GM21526 (cell line): ENCODE results near the gene CNTN2.

Source experiments
- ATAC-seq: cut with Tn5 transposase; IDR thresholded peaks from one replicate; pipeline ENCODE4 v1.9.1; 2021; ENCODE audit warnings: moderate library complexity; ENCODE audit not compliant: unreplicated experiment, low FRiP score

Gene CNTN2, protein sequence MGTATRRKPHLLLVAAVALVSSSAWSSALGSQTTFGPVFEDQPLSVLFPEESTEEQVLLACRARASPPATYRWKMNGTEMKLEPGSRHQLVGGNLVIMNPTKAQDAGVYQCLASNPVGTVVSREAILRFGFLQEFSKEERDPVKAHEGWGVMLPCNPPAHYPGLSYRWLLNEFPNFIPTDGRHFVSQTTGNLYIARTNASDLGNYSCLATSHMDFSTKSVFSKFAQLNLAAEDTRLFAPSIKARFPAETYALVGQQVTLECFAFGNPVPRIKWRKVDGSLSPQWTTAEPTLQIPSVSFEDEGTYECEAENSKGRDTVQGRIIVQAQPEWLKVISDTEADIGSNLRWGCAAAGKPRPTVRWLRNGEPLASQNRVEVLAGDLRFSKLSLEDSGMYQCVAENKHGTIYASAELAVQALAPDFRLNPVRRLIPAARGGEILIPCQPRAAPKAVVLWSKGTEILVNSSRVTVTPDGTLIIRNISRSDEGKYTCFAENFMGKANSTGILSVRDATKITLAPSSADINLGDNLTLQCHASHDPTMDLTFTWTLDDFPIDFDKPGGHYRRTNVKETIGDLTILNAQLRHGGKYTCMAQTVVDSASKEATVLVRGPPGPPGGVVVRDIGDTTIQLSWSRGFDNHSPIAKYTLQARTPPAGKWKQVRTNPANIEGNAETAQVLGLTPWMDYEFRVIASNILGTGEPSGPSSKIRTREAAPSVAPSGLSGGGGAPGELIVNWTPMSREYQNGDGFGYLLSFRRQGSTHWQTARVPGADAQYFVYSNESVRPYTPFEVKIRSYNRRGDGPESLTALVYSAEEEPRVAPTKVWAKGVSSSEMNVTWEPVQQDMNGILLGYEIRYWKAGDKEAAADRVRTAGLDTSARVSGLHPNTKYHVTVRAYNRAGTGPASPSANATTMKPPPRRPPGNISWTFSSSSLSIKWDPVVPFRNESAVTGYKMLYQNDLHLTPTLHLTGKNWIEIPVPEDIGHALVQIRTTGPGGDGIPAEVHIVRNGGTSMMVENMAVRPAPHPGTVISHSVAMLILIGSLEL

DNA sequence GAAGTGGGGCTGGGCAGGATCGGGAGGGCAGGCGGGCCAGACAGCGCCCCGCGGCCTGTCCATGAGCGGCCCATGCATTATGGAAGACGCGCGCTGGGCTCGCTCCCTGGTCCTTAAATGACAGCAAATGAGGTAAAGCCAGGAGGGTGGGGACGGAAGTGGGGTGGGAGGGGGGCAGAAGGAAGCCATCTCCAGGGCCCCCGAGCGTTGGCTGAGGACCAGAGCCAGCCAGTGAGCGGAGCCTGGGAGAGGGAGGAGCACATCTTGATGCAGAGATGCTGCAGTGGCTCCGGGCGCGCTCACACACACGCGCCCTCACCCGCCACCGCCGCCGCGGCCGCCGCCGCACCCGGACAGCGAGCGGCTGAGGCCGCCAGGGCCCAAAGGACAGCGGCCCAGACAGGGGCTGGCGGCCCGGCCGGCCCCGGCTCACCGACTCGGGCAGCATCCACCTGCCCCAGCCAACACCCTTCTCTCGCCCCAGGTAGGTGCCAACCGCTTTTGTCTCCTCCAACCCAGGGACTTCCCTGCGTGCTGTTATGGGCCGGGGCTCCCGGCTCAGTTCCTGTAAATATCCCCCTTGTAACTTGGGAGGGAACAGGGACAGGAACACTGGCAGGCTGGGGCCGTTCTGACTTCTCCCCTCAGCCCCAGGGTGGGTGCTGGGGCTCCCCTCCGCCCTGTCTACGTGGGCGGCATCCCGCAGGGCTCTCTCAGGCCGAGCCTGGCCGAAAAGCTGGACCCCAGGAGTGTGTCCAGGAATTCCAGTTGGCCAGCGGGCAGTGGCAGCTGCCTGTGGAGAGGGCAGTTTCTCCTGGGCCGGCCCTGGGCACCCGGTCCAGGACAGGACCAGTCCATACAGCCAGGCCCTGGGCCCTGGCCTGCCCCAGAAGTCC is at the start of gene CNTN2:
TSS of gene CNTN2 (plus strand) at position 302 of the 896 bp plus-strand sequence. CDS start 9,974 bp downstream, outside the sequence.
- no peak for ATAC-seq

DNA sequence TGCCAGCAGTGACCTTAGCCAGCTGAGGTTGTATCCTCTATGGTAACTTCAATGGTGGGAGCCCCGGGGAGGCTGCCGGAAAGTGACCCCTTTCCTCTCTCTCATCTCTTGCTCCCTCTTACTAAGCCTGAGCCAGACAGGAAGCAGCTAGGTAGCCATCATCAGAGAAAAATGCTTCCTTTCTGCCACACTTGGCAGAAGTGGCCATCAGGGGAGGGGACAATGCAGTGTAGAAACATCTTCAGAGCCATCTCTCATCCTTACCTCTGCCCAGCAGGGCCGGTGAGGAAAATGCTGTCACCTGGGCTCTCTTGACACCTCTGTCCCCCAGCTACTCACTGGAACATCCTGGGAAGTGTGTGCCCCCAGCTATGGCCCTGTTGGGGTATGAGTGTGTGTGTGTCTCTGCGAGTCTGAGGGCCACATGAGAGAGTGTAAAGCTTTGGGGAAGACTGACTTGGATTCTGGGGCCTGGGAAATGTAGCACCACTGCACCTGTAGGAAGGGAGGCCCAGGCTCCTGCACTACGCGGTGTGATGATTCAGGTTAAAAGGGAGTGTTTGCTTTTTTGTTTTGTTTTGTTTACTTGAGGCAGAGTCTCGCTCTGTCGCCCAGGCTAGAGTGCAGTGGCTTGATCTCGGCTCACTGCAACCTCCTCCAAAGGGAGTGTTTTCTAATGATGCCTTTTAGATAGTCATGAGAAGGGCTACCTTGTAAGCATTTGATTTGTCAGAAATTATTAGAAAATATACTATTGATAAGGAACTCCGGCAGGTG is 48.7 kb upstream of the CNTN2 start:
- ATAC-seq, result no peak

DNA sequence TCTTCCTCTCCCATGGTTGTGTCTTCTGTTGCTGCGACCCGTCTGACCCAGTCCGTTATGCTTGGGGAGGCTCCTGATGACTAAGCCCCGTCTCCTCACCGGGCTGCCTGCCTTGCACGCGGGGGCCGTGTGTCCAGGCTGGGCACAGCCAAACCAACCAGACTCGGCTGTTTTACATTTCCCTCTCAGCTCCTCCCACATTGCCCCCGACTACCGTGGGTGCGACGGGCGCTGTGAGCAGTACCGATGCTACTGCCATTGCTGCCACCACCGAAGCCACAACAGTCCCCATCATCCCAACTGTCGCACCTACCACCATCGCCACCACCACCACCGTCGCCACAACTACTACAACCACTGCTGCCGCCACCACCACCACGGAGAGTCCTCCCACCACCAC is 46.0 kb upstream of the CNTN2 start:
- no peak for ATAC-seq

DNA sequence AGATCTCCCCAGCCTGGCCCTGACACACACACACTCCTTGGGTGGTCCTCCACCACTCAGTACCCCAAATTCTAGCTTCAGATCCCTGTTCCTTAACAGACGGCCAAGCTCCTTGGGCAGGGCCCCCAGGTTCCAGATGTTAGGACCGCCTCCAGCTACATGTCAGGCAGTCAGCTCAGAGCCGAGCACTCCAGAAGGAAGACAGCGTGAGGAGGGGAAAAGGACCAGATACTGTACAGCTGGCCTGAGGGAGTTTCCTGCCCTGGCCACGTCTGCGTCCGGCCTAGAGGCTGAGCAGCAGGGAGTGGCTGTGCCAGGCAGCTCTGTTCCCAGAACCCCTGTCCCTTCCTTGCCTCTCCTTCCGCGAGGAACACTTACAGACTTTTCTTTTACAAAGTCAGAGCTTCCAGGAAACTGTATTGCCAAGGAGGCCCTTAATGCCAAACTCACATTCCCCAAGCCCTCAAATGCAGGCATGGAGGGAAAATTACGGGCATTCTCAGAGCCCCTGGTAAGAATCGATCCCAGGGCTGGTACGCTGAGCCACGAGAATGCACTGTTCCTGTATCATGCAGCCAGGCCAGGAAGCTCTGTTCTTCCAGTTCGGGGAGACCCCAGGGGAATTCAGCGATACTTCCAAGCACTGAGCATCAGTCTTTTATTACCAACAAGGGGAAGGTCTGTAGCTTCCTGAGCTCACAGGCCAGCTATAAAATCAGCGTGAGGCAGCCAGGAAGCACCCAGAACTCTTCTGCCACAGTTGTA is 45.2 kb upstream of the CNTN2 start:
- ATAC-seq, result no peak

DNA sequence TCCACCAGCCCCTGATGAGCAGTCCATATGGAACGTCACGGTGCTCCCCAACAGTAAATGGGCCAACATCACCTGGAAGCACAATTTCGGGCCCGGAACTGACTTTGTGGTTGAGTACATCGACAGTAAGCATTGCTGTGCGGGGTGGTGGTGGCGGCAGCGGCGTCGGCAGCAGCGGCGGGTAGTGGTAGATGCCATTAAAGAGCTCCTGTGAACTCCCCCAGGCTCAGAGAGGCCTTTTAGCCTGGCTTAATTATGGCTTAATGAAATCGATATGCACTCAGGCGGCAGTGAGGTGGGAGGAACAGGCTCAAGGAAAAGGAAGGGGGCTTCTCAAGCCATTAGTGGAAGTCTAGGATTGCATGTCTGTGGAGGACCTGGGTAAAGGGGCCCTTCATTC is 41.9 kb upstream of the CNTN2 start:
- no peak for ATAC-seq

DNA sequence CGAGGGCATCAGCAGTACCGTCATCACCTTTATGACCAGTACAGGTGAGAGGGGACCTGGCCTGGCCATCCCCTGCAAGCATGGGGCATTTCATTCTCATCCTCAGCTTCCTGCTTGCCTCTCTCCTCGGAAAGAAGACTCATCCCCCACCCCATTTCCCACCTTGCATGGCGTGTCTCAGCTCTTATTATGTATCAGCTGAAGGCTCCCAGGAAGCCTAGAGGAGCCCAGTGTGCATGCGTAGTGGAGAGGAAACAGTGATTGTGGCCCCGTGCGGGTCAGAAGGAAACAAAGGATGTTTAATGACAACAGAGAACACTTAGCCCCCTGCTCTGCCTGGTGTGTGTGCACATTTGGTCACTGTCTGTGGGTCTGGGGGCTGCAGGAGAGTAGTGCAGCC is 40.3 kb upstream of the CNTN2 start:
- ATAC-seq, result no peak

DNA sequence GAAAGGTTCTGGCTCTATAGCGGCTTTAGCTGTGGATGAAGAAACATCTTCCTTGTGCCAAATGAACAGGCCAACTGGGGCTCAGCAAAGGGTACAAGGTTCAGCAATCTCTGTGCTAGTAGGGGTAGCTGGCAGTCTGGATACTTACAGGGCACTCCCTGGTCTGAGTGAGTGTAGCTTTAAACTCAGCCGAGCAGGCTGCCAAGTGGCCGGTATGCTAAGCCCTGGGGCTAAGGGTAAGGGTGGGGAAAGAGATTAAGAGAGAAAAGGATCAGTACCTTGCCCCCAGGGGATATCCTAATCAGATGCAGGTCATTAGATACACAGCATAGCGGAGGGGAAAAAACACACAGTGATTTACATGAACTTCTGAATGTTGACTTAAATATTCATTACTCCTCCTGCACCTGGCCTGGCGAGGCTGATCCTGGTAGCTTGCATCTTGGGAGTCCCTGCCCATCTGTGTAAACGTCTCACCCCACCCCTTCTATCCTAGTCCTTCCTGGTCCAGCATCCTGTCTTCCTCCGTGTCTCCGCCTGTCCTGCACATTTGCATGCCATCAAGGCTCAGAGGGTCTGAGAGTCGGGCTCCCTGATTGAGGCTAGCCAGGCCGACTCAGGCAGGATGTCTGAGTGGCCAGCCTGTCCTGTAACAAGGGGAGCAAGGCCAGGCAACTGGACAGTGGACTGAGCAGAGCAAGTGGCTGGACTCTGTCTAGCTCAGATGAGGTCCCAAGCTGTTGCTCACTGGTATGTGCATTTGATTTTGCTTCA is 39.5 kb upstream of the CNTN2 start:
- no peak for ATAC-seq

DNA sequence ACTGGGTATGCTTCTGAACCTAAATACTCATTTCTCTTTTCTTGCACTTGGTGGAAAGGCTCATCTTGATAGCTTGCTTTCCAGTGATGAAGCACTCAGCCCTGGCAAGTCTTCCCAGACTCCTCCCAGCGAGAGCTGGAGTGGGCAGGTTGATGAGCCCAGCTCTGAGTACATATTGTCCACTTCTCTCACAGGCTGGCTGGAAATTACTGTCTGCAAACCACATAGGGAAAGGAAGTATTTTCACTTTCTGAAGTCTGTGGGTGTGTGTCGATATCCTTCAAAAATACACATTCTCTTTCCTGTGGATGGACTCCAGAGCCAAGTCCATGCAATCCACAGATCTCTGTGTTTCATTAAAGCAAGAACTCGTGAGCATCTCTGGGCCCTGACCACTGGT is 38.7 kb upstream of the CNTN2 start:
- ATAC-seq, result no peak

DNA sequence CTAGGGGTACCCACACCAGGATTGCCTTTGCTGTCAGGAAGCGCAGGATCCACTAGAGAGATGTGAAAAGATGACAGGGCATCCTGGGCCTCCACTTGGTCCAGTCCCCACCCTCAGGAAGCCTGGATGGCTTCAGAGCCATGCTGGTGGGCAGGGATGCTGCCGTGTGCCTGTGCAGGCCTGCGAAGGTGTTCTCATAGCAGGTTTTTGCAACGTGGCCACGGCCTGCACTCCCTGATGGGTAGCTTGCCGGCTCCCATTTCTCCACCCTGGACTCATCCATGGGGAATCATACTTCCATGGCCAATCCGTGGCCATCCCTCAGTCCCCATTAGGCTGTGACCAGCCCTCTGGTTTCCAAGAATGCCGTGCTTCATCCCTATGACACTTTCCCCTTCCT is 34.1 kb upstream of the CNTN2 start:
- ATAC-seq, result no peak

DNA sequence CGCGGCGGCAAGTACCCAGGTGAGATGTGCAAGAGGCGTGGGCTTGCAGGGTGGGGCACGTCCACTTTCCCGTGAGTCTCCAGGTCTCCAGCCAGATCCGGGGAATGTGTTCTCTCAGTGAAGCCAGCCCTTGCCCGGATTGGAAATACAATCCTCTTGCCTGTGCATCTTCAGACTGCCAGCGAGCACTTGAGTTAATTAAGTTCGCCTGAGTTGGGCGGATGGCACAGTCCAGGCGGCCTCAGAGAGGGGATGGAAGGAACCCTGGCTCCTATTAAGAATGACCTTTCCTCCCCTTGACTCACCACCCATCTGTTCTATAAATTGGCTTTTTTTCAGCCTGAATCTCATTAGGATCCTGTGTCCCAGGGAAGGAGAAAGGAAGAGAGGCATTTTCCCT is 33.3 kb upstream of the CNTN2 start:
- ATAC-seq, result no peak

DNA sequence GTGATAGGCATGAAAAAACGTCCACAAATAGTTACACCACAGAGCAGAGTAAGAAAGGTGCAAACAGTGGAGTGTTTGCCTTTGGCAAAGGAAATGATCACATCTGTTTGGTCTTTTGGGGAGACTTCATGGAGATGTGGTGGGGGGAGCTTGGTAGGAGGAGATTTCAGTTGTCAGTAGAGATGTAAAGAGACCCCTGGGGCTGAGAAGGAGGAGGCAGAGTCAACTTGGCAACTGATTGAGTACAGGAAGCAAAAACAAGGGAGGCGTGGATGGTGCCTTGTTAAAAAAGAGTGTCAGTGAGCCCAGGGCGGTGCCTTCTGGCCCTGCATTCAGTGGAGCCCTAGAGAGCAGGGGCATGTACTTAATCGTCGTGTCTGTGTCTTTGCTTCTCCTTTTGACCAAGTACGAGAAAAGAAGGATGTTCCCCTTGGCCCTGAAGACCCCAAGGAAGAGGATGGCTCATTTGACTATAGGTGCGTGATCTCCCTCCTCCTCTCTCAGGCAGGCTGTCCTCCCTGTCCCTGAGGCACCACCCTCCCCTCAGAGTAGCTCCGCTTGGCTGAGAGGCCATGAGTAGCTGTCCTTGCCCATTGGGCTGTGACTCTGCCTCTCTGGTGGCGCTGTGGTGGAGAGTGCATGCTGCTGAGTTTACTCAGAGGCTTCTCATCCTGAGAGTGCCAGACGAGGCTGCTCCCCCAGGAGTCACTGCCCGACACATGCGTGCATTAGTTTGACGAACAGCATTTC is 30.4 kb upstream of the CNTN2 start:
- no peak for ATAC-seq

DNA sequence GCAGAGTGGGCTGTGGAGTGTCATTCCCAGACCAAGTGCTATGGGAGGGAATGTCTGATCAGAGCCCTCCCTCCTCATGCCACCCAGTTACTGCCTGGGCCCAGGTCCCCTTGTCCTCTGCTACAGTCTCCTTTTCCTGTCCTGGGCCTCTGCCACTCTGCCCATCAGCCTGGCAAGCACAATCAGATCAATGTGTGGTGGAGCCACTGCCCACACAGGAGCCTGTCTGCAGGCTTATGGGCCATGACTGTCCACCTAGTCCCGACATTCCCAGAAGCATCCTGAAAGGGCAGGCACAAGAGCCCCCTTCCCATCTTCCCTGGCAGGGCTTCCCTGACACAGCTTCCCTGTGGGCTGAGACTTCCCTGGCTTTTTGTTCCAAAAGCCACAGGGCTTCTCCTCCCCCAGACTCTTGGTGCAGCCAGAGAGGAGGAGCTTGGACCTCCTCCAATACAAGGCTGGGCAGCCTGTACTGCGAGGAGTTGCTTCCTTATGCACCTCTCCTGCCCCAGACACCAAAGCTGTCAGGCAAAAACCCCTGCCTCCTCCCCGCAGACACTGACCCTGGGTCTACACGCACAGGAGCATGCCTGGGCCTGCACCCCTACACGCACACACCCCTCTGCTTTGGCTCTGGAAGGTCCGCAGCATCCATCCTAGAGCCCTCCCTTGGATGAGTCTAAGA is 29.2 kb upstream of the CNTN2 start:
- ATAC-seq, result no peak

DNA sequence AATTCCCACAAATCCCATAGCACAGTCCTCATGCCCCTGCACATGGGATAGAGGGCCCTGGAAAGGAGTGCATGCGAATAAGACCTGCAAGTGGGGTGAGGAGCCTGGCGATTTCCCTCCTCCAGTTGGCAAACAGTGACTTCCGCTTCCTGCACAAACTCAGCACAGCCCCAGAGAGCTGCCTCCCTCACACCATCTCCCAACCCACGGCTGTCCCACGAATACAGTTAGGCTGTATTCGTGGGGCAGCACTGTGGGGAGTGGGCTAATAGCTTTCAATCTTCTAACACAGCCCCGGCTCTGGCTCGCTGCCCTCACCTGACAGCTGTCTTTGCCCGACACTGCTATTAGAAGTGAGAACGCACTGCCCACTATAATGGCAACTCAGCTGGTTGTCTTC is 28.2 kb upstream of the CNTN2 start:
- ATAC-seq, result no peak

DNA sequence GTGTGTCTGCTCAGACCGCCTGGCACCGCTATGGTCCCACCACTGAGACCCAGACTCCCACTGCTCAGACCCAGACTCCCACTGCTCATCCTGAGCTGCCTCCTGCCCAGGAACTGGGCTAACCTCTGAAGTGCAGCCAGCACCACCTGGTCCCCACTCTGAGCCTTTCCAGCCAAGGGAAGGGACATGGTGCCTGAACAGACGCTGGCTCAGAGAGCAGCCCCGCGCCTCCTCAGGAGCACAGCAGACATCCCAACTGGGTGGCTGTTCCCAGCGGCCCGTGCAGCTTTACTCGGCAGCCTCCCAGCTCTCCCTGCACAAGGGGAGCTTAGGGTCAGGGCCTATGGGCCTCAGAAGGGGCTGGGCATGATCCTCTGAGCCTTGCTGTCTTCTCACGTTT is 27.8 kb upstream of the CNTN2 start:
- ATAC-seq, result no peak

DNA sequence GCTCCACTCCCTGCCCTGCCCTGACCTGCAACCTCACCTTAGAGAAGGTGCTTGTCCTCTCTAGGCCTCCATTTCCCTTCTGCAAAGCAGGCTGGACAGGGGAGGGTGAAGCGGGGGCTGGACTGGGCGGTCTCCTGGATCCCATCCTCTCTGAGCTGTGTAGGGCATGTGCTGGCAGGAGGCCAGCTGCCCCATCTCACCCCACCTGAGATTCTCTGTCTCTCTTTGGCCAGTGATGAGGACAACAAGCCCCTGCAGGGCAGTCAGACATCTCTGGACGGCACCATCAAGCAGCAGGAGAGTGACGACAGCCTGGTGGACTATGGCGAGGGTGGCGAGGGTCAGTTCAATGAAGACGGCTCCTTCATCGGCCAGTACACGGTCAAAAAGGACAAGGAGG is 26.9 kb upstream of the CNTN2 start:
- no peak for ATAC-seq

DNA sequence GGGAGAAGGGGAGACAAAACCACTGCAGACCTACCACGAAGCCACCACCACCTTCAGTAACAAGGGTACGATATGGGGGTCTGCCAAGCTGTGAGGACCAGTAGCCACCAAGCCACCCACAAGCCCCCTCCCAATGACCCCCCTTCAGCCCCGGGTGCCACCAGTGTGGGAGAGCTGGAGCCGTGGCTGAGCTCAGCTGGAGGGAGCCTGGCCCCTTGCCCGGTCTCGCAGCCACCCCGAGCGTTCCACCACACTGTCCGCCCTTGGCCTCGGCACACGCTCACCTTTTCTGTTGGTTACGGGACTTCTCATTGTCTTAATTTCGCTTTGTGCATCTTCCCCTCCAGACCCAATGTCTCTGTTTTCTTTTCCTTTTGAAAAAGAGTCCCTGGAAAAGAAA is 26.4 kb upstream of the CNTN2 start:
- no peak for ATAC-seq

DNA sequence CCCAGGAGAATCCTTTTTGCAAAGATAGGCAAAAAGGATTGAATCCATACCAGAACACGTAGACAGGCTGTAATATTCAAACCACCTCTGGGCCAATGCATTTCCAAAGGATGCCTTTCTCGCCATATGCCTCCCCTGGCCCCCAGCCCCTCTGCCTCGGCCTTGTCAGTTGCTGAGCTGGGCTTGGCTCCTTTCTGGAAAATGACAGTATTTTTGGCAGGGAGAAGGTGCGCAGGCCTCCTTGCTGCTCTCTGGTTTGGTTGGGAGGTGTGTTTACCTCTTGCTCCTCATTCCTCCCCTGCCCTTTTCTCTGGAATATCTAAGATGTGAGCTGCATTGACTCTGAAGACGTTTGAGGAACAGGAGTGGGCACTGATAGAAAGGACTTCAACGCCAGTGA is 26.0 kb upstream of the CNTN2 start:
- no peak for ATAC-seq
